Measurements from ENCODE around the gene SMC3.

- TF ChIP-seq CTCF (IDR thresholded peaks at IDR 0.05) (no peak), EZH2phosphoT487 (IDR thresholded peaks at IDR 0.05; ENCODE audit: borderline replicate concordance, low read depth) (no peak), NRF1 (IDR thresholded peaks at IDR 0.05; ENCODE audit: low read depth, low read length) (no peak), RAD21 (IDR thresholded peaks at IDR 0.05; ENCODE audit: low read length) (no peak), EP300 (IDR thresholded peaks at IDR 0.05; ENCODE audit: borderline replicate concordance in 1 of 2, low read depth in 1 of 2, low read length in 1 of 2) (no peak), POLR2AphosphoS5 (IDR thresholded peaks at IDR 0.05; ENCODE audit: low read depth, low read length) (no peak), FOXM1 (IDR thresholded peaks at IDR 0.05; ENCODE audit: low read depth) (no peak), TEAD4 (IDR thresholded peaks at IDR 0.05; ENCODE audit: borderline replicate concordance, insufficient read depth) (no peak), NFIC (IDR thresholded peaks at IDR 0.05; ENCODE audit: borderline replicate concordance) (no peak)
Measured at GRCh38 chr10:110524179-110524858, 43.2 kb upstream of the SMC3 start.

All from SK-N-SH (cell line).